ENCODE measurements around the gene GLIS2. TPM values are rescaled to one million over a fixed set of nuclear protein-coding genes. Genes with fewer than 3 reads are reported as not detected.

Gene GLIS2
- total and polyA plus RNA-seq, 12 donors = 6.9 to 16.9 (median 13.9) TPM

GRCh38 chr16:4334724-4335495 is 19.0 kb downstream of the GLIS2 start:
- TF ChIP-seq CTCF (IDR thresholded peaks at IDR 0.05) = no peak
- H3K36me3 ChIP-seq = peaks cover 0 to 81% (median 33%) of the 10 kb centered on the region in 9 donors
- ATAC-seq (no peak), DNase-seq (no peak)
- whole genome bisulfite sequencing, 2 donors = 86 to 87% methylated on average over 32 of the region's 32 CpGs
- H3K9me3 ChIP-seq = no peaks in the 10 kb centered on the region
- no peaks in the 10 kb centered on the region for H3K27me3 ChIP-seq
- intact Hi-C loops (cut with DNase I) = loop anchor here in 6 of 10 donors (5.0 to 10.0 kb wide), 6 partner anchors 48 to 353 kb away; no protein-coding TSS in a partner anchor
- no peak overlapping the region for H3K4me3 ChIP-seq
- no peak overlapping the region for H3K27ac ChIP-seq
- H3K4me1 ChIP-seq = peaks cover 10 to 29% (median 19%) of the 10 kb centered on the region in 9 donors

GRCh38 chr16:4336701-4337539 is 21.1 kb downstream of the GLIS2 start:
- Histone ChIP-seq H3K27ac (no peak overlapping the region), H3K4me3 (no peak overlapping the region), H3K9me3 (no peaks in the 10 kb centered on the region), H3K4me1 (peaks cover 9 to 29% (median 16%) of the 10 kb centered on the region in 9 donors), H3K36me3 (peaks cover 0 to 95% (median 33%) of the 10 kb centered on the region in 9 donors), H3K27me3 (no peaks in the 10 kb centered on the region)
- DNase-seq (no peak), ATAC-seq (peak in 1 of 8 donors; percentile 7)
- no peak for TF ChIP-seq CTCF (IDR thresholded peaks at IDR 0.05)
- intact Hi-C loops (cut with DNase I) = loop anchor here in 5 of 10 donors (10.0 kb wide), 3 partner anchors 132 to 352 kb away; no protein-coding TSS in a partner anchor
- 91% methylated on average over 41 of the region's 41 CpGs for WGBS, 2 donors

GRCh38 chr16:4337540-4338088 is 21.7 kb downstream of the GLIS2 start:
- no peaks in the 10 kb centered on the region for H3K9me3 ChIP-seq
- 81 to 82% methylated on average over 12 of the region's 12 CpGs for WGBS, 2 donors
- H3K27me3 ChIP-seq = no peaks in the 10 kb centered on the region
- TF ChIP-seq CTCF (IDR thresholded peaks at IDR 0.05) = no peak
- peak overlapping the region in 1 of 10 donors; percentile 49 for H3K27ac ChIP-seq
- ATAC-seq = no peak
- no peak for DNase-seq
- peaks cover 9 to 29% (median 16%) of the 10 kb centered on the region in 9 donors for H3K4me1 ChIP-seq
- intact Hi-C loops (cut with DNase I) = loop anchor here in 5 of 10 donors (10.0 kb wide), 3 partner anchors 133 to 353 kb away; no protein-coding TSS in a partner anchor
- H3K36me3 ChIP-seq = peaks cover 0 to 88% (median 28%) of the 10 kb centered on the region in 9 donors
- H3K4me3 ChIP-seq = no peak overlapping the region

- no peaks in the 10 kb centered on the region for H3K9me3 ChIP-seq
- H3K27ac ChIP-seq = peak overlapping the region in 2 of 10 donors; percentile 49 to 59
- 80 to 86% methylated on average over 12 of the region's 12 CpGs for WGBS, 2 donors
- H3K4me1 ChIP-seq = peaks cover 13 to 33% (median 21%) of the 10 kb centered on the region in 9 donors
- intact Hi-C loops (cut with DNase I) = loop anchor here in 5 of 10 donors (10.0 kb wide), 3 partner anchors 133 to 353 kb away; no protein-coding TSS in a partner anchor
- H3K4me3 ChIP-seq = no peak overlapping the region
- peaks cover 0 to 83% (median 23%) of the 10 kb centered on the region in 9 donors for H3K36me3 ChIP-seq
- DNase-seq (no peak), ATAC-seq (peak in 4 of 8 donors; percentile 3 to 5 (median 5))
- TF ChIP-seq CTCF (IDR thresholded peaks at IDR 0.05) = no peak
- no peaks in the 10 kb centered on the region for H3K27me3 ChIP-seq
Measured at GRCh38 chr16:4338125-4338582, 22.3 kb downstream of the GLIS2 start.

Measured in heart right ventricle (tissue), 16 donors.